ENCODE measurements around the gene EIF4G1. TPM values are rescaled to one million over a fixed set of nuclear protein-coding genes. Genes with fewer than 3 reads are reported as not detected.

The EIF4G1 gene
- total and polyA plus RNA-seq, 2 of the 8 experiments (the other 6 are each of a cell fraction or from before 2014, with no cell fraction given): 318 to 473 TPM

- CTCF ChIA-PET (ENCODE audit: partially characterized antibody): interaction anchor here (0.9 to 1.2 kb wide), 2 partner anchors 45 to 375 kb away, joined by 3 read pairs; no protein-coding TSS in a partner anchor
- H2BK12ac ChIP-seq (ENCODE audit: low read depth, low read length): no peak overlapping the region
- H3K36me3 ChIP-seq (ENCODE audit: control insufficient read depth in 2 of 4, insufficient read depth in 4 of 4, low read length in 3 of 4): no peaks in the 10 kb centered on the region
- H3K9ac ChIP-seq (replicated peaks in 1 of 4; ENCODE audit: extremely low read depth in 1 of 4, low read depth in 3 of 4, low read length in 3 of 4): no peak overlapping the region
- peaks cover 9% of the 10 kb centered on the region for H3K23me2 ChIP-seq (ENCODE audit: low read depth, low read length)
- DNase-seq (ENCODE audit: low read depth in 1 of 2, low spot score in 2 of 2) (no peak), FAIRE-seq (no peak)
- H3K14ac ChIP-seq (ENCODE audit: insufficient read length): no peak overlapping the region
- POLR2A ChIA-PET (ENCODE audit: partially characterized antibody): interaction anchor here (0.6 to 1.2 kb wide), 3 partner anchors 12 to 159 kb away, joined by 3 to 4 read pairs (median 3); no protein-coding TSS in a partner anchor
- no peak overlapping the region for H2BK20ac ChIP-seq (ENCODE audit: low read length)
- no CpG with 5 or more reads among the region's 1 CpG for WGBS, 2 experiments (ENCODE audit: extremely low coverage in 1 of 2, insufficient coverage in 1 of 2, insufficient read length in 1 of 2, insufficient replicate concordance in 2 of 2, low coverage in 1 of 2, low lambda C conversion rate in 2 of 2, missing lambda C conversion rate in 1 of 2)
- H2AK5ac ChIP-seq (ENCODE audit: low read depth, low read length): no peak overlapping the region
- H3K4me2 ChIP-seq (ENCODE audit: insufficient read depth in 1 of 2, low read depth in 2 of 2, low read length in 2 of 2): no peak overlapping the region
- H4K91ac ChIP-seq (replicated peaks; ENCODE audit: insufficient read length, low read length): no peak overlapping the region
- no peaks in the 10 kb centered on the region for H3K79me2 ChIP-seq (ENCODE audit: control insufficient read depth in 1 of 2, insufficient read depth in 2 of 2, low read length in 2 of 2)
- no peak overlapping the region for H4K5ac ChIP-seq (ENCODE audit: insufficient read length, low read depth, low read length)
- no peaks in the 10 kb centered on the region; the same call in 1 of the 2 replicates for H3K79me1 ChIP-seq (ENCODE audit: low read depth, low read length)
- H3K56ac ChIP-seq (replicated peaks; ENCODE audit: insufficient read length, low read depth, low read length): no peak overlapping the region
- no peak overlapping the region for H3K18ac ChIP-seq (ENCODE audit: extremely low read depth, low read length)
- no peak overlapping the region for H2BK120ac ChIP-seq (replicated peaks; ENCODE audit: low read depth, low read length)
- peaks cover 0 to 7% (median 3%) of the 10 kb centered on the region in 4 experiments; a peak in 5 of 7 replicates for H3K4me1 ChIP-seq (replicated peaks in 1 of 4; ENCODE audit: control insufficient read depth in 3 of 4, insufficient read depth in 4 of 4, low read length in 3 of 4)
- no peak overlapping the region for H2BK5ac ChIP-seq (ENCODE audit: low read depth, low read length)
- H3K23ac ChIP-seq (ENCODE audit: insufficient read length): no peak overlapping the region
- no peak overlapping the region for H3K4me3 ChIP-seq (ENCODE audit: extremely low read depth in 1 of 4, insufficient read depth in 2 of 4, low read depth in 3 of 4, low read length in 4 of 4)
- H2AFZ ChIP-seq (ENCODE audit: low read length): no peak overlapping the region
- H3K27ac ChIP-seq (ENCODE audit: low read depth, low read length): no peak overlapping the region
- no peak overlapping the region for H3K4ac ChIP-seq (replicated peaks; ENCODE audit: insufficient read length, low read depth, low read length)
- H4K20me1 ChIP-seq (replicated peaks in 1 of 2; ENCODE audit: control insufficient read depth in 1 of 2, insufficient read depth in 2 of 2, low read length in 2 of 2): peaks cover 0 to 5% of the 10 kb centered on the region in 2 experiments
- peaks cover 8 to 25% (median 23%) of the 10 kb centered on the region in 4 experiments for H3K27me3 ChIP-seq (replicated peaks in 1 of 4; ENCODE audit: control insufficient read depth in 3 of 4, extremely low read depth in 1 of 4, insufficient read depth in 3 of 4, low read length in 3 of 4)
- no peak overlapping the region for H4K8ac ChIP-seq (ENCODE audit: extremely low read depth, insufficient read depth, low read length)
- peaks cover 0 to 3% of the 10 kb centered on the region in 2 experiments; a peak in 1 of 4 replicates for H3K9me3 ChIP-seq (ENCODE audit: insufficient read depth in 2 of 2, low read depth in 1 of 2, low read length in 1 of 2)
- no peak overlapping the region for H2BK15ac ChIP-seq (ENCODE audit: low read length)
- TF ChIP-seq CTBP2 (IDR thresholded peaks at IDR 0.05; ENCODE audit: borderline replicate concordance, insufficient read depth, insufficient read length, low read length): no peak
These were observed 42.1 kb upstream of the EIF4G1 start for GRCh38 chr3:184272269-184272668.

Data from H1 (cell line).